CD4-positive, alpha-beta T cell treated with Interleukin-6 at 100 ng/mL for 8 hours (primary cell): ENCODE results near the gene C1orf56.
"Not testable (repeated sequence)": the region's sequence is repeated elsewhere in the genome, so short reads cannot be mapped to it uniquely, and the experiment has no call there.

Experiments
- DNase-seq: peaks from one replicate; pipeline ENCODE4 v3.0.0-alpha.2; 2020; ENCODE audit warnings: mixed read lengths, low spot score

Gene C1orf56

DNA sequence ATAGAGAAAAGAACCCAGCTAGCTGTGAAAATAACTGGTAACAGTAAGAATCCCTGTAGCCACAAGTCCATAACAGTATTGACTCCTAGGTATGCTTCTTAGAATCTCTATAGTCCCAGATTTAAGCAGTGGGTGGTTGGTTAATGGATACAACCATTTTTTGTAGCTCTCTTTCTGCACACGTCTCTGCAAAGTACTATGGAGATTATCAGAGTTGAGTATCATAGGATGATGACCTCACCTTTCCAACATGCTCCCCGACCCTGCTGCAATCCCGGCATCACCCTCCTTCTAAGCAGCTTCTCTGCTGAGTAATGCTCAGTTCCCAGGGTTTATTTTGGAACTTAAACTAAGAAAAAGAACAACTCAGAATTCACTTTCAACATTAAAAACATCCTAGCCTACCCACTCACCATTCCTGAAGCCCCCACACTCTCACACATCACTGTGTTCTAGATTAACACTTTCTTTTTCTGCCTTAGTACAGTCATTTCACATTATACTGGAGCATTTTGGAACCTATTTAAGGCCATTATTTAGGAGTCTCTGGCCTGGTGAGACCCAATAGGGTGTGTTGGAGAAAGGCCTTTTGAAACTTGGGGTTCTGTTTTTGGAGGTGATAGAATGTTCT lies 15.3 kb downstream of the C1orf56 start:
- DNase-seq: no peak

DNA sequence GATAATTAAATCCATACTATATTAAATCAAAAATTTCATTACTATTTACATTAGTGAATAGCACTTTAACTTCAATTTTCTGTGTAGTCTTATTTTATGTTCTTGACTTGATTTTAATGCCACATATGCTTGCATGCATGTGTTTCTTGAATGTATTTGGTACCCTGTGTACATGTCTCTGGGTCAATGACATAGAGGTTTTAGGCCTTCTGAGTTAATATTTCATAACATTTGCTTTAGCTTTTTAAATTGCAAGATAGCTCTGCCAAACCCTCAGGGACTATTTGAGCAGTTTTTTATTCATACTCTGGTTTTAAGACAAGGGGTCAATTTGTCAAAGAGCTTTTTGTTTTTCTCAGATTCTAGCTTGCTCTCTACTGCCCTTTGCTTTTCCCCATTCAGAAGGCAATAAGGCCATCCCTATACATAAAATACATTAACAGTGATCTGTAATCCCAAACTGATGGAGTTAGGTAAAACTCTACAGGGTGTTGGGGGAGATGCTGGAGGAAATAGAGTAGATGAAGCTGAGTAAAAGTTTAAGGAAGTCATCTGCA lies 17.6 kb downstream of the C1orf56 start:
- no peak for DNase-seq

DNA sequence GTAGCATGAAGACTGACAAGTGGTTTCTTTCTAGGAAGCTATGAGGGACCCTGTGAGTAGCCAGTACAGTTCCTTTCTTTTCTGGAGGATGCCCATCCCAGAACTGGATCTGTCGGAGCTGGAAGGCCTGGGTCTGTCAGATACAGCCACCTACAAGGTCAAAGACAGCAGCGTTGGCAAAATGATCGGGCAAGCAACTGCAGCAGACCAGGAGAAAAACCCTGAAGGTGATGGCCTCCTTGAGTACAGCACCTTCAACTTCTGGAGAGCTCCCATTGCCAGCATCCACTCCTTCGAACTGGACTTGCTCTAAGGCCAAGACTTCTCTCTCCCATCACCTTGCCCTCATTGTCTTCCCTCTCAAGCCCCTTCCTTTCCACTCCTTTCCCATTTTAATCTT lies 19.6 kb downstream of the C1orf56 start:
- no peak for DNase-seq

DNA sequence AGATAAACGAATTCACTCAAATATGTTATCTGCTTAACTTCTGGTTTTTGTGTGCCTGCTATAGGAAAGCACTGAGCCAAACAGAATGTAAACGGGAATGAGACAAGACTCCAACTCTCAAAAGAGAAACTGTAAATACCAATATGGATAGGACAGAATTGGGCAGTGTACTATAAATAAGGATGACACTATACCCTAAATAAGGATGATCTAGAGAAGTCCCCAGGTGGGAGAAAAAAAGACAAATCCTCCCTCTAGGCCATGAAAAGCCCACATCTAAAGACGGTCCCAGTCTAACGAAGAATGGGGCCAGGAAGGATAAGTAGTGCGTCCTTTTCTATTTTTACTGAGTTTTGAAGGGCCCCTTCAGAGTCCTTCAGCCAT lies 21.5 kb downstream of the C1orf56 start:
- no peak for DNase-seq

DNA sequence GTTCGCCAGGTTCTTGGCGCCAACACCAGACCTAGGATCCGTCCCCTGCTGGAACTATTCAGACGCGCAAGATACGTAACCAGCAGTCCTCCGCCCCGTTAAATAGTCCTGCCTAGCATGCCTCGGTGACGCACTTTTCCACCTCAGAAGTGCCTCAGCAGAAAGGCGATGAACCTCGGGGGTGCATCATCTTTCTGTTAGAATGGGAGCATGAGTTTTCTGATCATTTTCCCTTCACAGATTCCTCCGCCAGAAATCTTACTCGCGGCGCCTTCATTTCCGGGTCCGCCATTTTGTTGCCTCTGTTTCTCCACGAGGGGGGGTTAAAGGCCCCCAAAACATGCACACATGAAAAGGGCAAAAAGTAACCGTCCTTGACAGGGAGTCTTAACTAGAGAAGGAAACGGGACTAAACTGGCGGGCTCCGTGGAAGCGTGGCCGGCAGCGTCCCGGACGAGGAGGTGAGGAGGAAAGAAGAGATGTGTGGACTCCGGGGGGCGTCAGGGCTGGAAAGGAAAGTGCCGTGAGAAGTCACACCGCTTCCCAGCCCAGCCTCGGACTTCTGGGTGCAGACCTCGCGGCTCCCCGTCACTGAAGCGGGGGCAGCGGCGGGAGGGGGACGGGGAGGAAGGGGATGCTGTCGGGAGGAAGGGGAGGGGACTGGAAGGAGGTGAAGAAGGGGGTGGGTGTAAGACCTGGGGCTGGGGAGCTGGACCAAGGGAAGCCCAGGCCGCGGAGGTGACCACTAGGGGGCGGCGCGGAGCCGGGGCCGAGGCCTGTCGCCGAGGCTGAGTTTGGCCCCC lies 23.1 kb downstream of the C1orf56 start, which contains the start of gene GABPB2:
GABPB2 (plus strand) TSS at position 288 of the 803 bp plus-strand sequence. CDS start 17,429 bp downstream, outside the sequence.
- DNase-seq: peak; percentile 86

DNA sequence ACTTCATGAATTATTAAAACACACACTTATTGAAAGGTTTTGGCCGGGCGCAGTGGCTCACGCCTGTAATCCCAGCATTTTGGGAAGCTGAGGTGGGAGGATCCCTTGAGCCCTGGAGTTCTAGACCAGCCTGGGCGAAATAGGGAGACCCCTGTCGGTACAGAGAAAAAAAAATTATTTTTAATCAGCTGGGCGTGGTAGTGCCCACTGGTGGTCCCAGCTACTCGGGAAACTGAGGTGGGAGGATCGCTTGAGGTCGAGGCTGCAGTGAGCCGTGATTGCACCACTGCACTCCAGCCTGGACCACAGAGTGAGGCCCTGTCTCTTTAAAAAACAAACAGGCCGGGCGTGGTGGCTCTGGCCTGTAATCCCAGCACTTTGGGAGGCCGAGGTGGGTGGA lies 24.7 kb downstream of the C1orf56 start:
- DNase-seq: no peak

DNA sequence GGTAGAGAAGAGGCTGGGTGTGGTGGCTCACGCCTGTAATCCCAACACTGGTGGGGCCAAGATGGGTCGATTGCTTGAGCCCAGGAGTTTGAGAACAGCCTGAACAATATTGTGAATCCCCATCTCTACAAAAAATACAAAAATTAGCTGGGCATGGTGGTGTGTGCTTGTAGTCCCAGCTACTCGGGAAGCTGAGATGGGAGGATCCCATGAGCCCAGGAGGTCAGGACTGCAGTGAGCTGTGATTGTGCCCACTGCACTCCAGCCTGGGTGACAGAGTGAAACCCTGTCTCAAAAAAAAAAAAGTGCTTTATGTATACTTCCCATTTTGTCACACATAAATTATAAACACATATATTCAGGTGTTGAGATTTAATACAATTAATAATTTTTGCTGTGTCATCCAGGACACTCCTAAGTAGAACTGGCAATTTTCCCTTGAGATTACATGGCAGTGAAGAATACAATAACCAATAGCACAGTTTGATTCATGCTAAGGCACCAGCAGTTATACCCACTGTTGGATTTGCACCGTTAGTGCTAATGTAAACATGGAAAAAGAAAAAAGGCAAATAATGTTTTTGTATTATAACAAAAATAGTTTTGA lies 38.5 kb downstream of the C1orf56 start:
- no peak for DNase-seq

DNA sequence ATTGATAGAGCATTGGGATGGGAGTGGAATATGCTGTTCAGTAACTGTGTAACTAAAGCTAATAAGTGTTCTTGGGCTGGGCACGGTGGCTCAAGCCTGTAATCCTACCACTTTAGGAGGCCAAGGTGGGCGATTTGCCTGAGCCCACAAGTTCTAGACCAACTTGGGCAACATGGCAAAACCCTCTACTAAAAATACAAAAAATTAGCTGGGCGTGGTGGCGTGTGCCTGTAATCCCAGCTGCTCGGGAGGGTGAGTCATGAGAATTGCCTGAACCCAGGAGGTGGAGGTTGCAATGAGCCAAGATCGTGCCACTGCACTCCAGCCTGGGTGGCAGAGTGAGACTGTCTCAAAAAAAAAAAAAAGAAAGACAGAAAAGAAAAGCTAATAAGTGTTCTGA lies 49.9 kb downstream of the C1orf56 start:
- DNase-seq: not testable (repeated sequence)

DNA sequence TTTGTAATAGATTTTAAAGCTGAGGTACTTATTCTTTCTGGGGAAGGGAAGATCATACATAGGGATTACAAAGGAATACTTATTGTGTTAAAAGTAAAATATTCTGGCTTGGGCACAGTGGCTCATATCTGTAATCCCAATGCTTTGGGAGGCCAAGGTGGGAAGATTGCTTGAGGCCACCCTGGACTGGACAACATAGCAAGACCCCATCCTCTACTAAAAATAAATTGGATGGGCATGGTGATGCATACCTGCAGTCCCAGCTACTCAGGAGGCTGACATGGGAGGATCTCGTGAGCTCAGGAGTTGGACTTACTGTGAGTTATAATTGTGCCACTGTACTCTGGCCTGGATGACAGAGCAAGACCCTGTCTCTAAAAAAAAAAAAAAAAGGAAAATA lies 50.6 kb downstream of the C1orf56 start:
- DNase-seq: no peak
